Renal cortical epithelial cell (primary cell): ENCODE measurements around the gene ULK4. TPM values are rescaled to one million over a fixed set of nuclear protein-coding genes. Genes with fewer than 3 reads are reported as not detected.
A peak's percentile ranks its signal among the peaks of the same experiment; 100 is the strongest.

ENCODE experiments used
- DNase-seq: peaks from one replicate; pipeline ENCODE4 v3.0.0-alpha.2; 2011; ENCODE audit warnings: low read depth
- total RNA-seq: library from RNA; depleted of rRNA; stranded (reverse); fragments of >200 nt; gene quantifications from 2 replicates; pipeline ENCODE4 v1.2.3, GENCODE V29; 2014

The ULK4 gene
- total RNA-seq, 1 donor from 2014 or later = 20.5 TPM

DNA sequence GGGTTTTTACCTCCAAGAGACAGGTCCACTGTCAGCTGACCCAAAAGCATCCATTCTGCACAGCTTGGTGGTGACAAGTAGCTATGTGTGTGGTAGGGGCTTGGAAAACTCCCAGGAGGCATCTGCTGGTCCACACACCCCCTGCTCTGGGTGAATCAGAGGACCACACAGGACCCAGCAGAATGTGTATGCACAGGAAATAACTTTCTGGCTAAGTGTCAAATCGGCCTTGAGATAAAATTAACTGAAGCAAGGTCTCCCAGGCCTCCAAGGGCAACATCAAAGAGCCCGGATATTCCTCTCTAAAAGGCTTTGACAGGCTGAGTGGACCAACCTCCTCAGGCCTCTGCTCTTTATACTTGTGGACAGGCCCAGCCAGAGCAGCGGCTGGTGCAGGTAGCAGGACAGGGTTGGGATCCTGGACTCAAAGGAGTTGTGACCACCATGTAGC lies 696.1 kb downstream of the ULK4 start:
- peak; percentile 76 for DNase-seq

DNA sequence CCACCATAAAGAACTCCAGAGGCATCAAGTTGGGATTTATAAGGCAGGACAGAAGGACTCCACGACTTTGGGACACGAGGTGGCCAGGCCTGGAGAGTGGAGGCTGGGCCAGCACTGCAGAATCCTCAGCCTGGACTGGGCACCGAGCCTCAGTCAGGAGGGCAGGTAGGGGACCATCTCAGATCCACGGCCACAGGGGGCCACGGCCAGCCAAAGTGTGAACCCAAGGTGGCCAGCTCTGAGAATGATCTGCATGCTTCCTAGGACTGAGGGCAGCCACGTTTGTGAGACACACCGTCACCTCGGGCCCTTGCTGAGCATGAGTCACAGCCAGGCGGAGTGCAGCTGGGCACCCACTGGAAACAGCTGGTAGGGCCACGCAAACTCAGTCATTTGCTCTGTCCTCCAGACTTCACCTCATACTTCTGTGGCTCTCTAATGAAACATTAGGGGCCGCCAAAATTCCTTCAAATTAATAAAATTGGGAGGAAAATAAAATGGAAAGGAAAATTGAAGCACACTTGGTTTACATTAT lies 696.8 kb downstream of the ULK4 start:
- peak; percentile 33 for DNase-seq

DNA sequence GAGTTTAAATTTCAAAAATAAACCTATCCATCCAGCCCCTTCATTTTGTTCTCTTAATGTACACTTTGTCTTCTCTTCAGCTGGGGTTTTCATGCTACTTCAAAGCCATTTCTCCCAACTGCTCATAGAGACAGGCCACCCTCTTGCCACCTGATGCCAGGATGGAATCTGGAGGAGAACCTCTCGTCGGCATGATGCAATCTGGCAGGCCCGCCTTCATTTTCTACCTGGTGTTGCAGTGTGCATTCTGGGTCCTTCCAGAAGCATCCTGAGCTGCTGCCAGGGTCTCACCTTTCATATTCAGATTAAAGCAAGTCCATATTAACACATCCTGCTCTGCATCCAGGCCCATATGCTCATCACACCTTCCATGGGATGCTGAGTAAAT lies 701.8 kb downstream of the ULK4 start:
- no peak for DNase-seq

DNA sequence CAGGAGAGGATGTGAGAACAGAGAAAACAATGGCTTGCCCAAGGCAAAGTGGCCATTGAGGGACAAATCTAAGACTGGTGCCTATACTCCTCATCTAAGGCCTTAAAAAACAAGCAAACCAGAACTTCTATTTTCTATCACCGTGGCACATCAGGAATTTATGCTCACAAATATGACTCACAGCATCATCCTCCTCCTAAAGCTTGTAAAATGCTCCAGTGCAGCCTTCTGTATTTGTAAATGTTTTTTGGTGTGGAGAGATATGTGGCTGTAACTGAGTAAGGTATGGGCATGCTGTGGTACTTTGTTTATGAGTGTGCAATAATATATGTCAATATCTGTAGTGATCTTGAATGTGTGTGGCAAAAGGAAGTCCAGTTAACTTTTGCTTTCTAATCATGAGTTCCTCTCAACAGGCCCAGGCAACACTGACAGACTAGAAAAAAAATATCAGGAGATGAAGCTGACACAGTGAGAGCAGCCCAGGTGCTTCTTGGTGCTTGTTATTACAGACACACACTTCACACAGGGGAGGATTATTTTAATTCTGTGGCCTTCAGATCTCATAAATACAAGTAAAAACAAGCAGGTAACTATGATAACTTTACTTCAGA lies 702.3 kb downstream of the ULK4 start:
- no peak for DNase-seq

DNA sequence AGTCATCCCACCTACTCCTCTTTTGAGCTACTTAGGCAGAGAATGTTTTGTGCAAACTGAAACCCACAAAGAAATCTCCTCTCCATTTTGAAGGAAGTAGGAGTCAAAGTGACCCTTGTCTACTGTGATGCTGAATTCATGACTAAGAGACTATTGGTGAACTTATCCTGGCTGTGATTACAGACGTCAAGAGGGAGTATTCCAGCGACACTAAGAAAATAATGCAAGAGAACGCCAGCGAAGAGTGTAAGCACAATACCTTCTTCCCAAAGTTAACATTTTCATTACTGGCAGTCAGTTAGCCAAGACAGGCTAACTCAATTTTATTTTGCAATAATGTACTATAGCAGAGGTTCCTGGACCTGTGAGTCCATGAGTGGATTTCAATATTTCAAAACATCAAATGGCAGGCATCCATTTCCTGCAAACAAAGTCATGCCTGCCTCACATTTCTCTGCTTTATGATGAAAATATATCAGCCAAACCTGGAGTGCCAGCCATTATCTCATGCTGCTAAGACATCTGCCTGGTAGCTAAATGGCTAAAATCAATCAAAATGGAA lies 703.6 kb downstream of the ULK4 start:
- no peak for DNase-seq

DNA sequence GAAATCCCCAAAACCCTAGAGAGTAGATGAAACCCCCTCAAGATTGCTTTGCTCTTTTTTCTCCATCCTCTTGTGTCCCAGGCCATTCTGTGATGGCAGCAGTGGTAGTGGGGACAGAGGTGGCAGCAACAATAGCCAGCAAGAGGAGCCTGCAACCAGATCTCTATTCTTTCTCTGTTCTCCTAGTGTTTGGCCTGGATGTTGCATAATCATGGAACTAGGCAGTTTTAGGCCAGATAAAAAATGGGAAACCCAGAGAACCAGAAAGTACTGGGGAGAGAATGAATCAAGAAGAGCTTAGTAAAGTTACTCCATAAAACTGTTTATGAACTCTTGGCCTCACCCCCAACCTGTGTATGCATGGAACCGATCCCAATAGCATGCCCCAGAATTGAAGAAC lies 710.3 kb downstream of the ULK4 start:
- DNase-seq = no peak

DNA sequence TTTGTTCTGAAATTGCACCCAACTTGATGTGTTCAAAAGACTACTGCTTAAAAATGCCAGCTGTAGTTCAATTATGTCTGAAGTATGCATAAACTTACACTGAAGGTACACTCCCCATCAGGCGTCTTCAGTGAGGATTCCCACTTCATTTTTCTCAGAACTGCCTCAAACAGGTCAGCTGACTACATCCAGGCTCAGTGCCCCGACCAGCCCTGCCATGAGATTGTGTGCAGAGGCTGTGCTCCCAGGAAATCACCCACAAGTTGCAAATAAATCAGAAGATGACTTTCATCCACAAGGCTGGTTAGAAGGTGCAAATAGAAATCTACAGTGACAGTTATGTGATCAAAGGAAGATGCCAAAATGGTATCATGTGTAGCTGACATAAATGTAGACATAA lies 711.1 kb downstream of the ULK4 start:
- no peak for DNase-seq

DNA sequence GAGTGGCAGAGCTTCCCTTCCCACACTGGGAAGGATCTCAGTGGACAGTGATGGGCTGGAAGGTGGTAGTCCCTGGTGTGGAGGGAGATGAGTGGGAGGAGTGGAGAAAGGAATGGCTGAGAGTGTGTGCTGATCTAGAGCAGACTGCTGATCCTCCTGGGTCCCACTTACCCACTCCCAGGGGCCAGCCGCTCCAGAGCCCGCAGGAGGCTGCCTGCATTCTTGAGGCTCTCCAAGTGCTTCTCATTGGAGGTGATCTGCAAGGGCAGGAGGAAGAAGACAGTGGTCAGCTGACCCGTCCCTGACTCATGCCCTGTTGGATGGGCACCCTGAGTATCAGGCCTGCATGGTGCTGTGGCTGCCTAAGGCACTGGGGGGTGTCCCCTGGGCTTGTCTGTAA lies 712.6 kb downstream of the ULK4 start:
- DNase-seq = no peak

DNA sequence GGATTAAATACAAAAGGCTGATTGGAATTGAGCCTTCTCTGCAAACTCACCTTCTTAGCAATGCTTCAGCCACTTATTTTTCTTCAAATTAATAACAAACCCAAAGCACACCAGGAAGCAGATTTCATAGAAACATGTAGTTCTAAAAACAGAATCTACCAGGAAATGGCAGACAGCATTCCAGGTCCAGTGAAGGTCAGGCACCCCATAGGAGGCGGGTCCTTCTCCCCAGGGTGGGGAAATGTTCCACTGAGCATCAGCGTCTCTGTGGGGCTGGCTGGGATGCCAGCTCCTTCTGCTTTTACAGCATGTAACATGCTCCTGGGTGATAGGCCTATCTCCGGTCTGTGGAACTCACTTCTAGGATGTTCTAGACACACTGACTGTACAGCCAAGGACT lies 713.4 kb downstream of the ULK4 start:
- DNase-seq = no peak

DNA sequence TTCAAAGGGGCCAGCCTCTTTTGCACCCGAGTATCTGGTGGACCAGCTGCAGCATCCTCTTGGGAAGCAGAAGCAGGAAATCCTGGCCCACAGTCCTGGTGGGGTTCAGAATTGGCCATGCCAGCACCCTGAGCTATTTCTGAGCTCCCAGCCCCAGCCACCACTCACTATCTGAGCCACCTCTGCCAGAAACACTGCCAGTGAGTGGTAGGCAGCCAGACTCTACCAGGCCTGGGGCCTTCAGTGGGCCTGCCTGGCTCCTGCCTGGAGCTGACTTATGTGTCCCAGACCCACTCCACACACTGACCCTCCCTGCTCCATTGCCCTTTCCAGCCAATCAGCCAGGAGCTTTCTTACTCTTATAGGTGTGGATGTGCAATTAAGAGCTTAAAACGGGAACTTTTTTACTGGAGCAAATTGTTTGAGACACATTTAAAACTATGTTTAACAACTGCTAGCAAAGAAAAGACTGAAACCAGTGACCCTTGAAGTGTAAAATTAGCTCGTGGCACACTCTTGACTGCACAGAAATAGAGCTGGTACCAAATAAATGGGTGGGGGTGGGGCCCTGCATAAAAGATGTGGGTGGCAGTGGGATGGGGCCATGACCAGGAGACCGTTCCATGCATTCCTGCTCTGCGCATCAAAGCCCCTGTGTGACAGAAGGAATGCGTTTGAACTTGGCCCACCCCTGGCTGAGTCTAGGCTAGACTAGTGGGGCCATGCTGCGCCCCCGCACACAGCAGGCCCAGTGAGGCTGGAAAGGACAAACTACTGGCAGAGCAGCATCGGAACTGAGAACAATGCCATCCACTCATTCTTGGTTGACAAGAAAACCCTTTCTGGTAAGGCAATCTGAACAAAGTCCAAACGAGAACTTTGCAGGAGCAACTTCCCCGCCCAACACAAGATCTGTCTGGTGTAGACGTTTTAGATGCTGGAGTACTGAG lies 714.6 kb downstream of the ULK4 start:
- DNase-seq = peak; percentile 28

DNA sequence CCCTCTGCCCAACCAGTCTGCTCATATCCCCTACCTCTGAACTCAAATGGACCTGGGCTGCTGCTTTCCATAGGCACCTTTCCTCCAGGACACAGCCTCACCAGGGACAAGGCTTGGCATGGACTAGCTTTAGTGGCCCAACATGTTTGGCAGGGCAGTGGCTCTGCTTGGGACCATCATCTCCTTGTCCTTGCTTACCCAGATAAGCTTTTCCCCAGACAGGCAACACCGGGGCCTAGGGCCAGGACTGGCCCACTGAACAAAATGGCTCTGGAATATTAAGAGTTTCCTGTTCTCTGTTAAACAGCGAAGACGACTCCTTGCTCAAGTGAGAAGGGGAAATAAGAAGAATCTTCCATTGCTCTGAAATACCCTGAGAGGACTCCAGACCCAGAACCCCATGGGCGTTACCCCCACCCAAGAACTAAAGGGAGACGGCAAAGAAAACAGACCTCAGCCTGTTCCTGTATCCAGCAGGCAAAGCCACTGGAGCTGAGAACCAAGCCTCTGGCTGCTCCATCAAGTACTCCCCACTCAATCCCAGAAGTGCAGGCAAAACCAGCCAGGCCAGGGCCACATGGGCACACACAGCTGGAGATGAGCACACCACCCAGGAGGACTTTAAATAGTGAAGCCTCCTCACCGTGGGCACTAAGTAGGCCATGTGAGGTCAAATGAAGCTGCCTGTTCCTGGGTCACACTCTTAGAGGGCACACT lies 717.1 kb downstream of the ULK4 start:
- DNase-seq = no peak

DNA sequence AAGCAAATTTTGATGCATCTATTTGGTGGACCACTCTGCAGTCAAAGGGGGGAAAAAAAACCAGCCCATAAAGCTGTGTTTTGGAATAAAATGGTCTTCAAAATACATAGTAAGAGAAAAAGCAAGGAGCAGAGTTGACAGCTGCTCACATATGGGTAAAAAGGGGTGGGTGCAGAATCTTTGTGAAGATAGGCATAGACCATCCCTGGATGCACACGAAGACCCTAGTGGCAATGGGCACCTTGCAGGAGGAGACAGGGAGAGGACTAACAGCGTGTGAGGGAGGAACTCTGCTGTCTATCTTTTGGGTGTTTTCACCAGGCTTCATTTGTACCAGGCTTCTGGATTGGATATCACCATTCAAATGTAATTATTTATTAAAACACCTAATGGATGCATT lies 718.7 kb downstream of the ULK4 start:
- DNase-seq = no peak

DNA sequence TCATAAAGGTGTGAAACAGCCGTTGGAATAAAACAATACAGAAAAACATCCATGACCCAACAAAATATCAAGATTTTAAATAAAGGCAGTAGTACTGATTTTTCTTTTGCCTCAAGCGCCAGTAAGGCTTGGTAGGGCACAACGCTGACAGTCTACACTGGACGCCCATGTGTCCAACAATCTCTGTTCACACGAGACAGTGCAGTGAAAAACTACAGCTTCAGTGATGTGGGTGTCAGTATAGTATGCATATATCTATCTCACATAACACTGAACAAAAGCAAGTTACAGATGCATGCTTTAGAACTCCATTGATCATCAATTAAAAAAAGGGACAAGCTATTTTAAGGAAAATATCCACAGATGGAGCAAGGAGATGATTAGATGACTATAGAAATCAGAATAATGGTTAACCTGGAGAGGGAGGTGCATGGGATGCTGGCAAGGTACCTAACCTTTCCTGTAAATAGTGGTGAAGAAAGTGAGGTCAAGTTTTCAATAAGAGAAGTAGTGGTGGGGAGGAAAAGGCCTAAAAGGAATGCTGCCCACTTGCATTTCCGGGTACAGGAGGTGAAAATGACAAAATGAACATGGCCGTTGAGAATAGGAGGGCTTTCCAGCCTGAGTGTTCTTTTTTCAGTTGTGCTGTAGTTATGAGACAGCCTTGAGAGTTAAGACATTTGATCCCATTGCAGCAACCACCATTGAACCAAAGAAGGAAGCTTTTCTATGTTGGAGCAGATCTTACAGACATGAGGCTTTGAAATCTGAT lies 719.9 kb downstream of the ULK4 start:
- no peak for DNase-seq

DNA sequence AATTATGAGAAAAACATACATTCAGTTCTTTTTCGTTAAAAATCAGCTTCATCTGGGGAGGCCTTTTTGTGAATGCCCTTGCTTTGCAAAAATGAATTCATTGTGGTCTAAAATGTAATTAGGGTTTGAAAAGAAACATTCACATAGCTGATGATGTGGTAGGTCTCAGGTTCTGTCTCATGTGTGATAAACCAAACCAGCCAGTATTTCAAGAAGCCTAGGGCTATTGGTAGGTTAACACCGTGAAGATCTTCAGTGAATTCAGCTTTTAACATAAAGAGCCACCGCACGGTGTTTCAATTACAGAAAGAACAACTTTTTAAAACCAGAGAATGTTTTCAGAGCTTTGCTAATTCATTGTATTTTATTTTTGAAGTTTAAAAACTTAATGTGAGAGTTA lies 720.7 kb downstream of the ULK4 start:
- DNase-seq = no peak

DNA sequence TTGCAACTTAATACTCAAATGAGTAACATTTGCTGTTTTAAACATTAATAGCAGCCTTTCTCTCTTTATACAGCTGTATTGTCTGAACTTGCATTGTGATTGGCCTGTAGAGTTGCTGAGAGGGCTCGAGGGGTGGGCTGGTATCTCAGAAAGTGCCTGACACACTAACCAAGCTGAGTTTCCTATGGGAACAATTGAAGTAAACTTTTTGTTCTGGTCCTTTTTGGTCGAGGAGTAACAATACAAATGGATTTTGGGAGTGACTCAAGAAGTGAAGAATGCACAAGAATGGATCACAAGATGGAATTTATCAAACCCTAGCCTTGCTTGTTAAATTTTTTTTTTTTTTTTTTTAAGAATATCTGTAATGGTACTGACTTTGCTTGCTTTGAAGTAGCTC lies 722.3 kb downstream of the ULK4 start:
- DNase-seq = no peak

DNA sequence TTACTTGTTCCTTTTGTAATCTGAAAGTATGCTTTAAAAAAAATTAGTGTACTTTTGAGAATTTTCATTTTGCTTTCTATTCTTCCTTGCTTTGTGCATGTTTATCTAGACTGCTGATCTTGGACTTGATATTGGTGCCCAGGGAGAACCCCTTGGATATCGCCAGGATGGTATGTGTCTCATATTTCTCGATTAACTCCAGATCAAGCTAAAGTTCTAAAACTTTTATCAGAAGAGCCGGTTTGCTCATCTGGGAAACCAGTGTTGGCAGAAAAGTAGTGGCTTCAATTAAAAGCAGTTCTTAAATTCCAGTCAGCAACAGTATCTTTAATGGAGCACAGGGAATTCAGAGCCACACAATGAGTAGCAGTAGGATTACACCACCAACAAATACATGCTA lies 724.0 kb downstream of the ULK4 start:
- no peak for DNase-seq

DNA sequence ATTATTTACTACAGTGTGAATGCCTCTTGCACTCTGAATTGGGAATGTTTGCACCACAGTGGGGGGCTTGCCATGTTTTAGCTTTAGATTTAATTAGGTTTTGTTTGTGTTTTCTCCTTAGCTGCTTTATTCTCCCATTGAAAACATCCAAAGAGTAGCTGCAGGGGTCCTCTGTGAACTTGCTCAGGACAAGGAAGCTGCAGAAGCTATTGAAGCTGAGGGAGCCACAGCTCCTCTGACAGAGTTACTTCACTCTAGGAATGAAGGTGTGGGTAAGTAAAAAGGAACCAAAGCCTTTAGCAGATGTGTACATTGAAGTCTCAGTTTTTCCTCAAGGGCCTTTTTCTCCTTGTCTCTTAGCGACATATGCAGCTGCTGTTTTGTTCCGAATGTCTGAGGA lies 725.7 kb downstream of the ULK4 start:
- no peak for DNase-seq

DNA sequence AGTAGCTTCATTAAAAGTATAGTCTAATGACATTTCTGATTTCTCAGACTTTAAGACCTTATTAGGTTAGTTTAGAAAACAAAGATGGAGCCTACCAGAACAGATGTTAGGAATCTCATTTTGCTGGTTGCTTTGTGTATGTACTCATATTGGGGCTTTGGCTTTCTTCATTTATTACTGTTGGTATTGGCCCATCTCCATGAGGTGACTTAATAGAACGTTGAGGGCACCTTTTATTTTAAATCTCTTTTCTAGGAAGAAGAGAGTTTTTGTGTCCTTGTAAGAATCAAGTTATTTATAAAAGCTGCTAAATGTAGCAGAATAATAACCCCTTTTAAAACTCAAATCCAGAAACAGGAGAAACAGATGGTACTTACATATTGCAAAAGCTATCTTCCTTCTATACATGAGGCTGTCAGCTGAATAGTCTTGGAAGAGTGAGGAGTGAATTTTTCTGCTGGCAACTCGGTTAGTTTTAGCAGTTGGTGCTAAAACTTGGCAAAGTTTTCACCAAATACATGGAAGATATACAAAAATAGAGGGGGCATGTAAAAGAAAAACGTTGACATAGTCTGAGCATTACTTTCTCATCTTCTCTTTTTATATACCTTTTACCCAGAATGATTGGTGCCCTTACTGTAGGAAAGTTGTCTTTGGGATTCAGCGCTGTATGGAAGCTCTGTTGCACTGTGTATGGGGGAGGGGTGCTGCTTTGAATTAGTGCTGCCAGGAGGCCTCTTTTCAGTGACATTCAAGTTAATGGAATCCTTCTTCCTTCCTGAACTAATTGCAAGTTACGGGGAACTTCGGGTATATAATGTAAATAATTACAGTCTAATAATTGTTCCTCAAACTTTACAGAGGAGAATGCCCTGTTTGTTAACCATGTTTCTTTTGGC lies 726.8 kb downstream of the ULK4 start:
- no peak for DNase-seq

DNA sequence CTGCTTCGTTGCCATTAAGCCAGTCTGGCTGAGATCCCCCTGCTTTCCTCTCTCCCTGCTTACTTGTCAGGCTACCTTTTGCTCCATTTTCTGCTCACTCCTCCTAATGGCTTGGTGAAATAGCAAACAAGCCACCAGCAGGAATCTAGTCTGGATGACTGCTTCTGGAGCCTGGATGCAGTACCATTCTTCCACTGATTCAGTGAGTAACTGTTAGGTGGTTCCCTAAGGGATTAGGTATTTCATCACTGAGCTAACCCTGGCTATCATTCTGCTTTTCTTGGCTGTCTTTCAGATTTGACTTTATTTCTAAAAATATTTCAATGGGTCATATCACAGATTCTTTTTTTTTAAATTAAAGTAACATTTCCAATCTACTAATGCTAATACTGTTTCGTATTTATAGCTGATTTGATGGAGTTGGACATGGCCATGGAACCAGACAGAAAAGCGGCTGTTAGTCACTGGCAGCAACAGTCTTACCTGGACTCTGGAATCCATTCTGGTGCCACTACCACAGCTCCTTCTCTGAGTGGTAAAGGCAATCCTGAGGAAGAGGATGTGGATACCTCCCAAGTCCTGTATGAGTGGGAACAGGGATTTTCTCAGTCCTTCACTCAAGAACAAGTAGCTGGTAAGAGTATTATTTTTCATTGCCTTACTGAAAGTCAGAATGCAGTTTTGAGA lies 737.6 kb downstream of the ULK4 start:
- peak; percentile 80 for DNase-seq

DNA sequence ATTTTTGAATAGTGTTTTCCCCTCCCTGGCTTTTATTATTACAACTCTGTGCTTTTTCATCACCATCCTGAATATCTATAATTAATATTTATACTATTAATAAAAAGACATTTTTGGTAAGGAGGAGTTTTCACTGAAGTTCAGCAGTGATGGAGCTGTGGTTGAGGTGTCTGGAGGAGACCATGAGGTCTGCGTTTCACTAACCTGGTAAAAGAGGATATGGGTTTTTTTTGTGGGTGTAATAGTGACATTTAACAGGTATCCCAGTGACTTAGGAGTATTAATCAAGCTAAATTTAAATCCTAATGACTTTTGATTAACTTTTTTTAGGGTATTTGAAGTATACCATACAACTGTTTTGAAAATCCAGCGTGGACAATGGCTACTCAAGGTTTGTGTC lies 738.2 kb downstream of the ULK4 start:
- DNase-seq = no peak
